Activated effector memory CD4-positive, alpha-beta T cell treated with Interleukin-2 at 50 U/mL for 16 hours (primary cell): ENCODE results near the gene UBE2G1.
A peak's percentile ranks its signal among the peaks of the same experiment; 100 is the strongest.
"Not testable (repeated sequence)": the region's sequence is repeated elsewhere in the genome, so short reads cannot be mapped to it uniquely, and the experiment has no call there.

Experiments used
- DNase-seq: peaks from one replicate; pipeline ENCODE4 v3.0.0-alpha.2; 2020

UBE2G1 gene, protein sequence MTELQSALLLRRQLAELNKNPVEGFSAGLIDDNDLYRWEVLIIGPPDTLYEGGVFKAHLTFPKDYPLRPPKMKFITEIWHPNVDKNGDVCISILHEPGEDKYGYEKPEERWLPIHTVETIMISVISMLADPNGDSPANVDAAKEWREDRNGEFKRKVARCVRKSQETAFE

DNA sequence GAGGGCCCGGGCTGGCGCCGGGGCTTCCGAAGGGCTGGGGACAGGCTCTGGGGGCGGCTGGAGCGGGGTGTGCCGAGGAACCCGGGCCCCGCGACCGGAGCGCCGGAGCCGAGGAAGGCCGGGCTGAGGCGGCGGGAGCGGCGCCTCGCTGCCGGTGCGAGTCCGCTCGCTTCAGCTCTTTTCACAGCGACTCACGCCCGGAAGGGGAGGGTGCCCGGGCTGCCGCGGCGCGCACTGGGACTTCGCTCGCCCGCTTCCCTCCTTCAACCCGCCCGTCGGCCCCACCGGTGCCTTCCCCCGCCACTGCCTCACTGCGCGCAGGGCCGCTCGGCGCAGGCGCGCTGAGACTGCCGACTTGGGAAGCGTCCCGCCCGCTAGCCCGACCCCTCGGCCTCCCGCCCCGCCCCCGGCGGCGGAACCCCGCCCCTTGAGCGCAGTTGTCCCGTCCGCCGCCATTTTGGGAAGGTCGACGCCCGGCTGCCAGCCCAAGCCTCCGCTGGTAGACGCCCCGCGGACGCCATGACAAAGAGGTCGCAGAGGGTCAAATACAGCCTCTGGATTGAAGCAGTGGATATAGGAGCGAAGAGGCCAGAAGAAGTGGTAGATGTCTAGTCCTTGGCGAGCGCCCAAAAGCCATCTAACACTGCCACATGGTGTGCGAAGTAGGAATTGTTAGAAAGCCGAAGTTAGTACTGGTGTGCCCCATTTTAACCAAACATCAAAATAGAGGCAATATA, at the start of gene UBE2G1:
Gene UBE2G1 (minus strand): TSS at position 349 of the 737 bp plus-strand sequence. CDS start 359 bp downstream, outside the sequence.
- peak; percentile 100 for DNase-seq

DNA sequence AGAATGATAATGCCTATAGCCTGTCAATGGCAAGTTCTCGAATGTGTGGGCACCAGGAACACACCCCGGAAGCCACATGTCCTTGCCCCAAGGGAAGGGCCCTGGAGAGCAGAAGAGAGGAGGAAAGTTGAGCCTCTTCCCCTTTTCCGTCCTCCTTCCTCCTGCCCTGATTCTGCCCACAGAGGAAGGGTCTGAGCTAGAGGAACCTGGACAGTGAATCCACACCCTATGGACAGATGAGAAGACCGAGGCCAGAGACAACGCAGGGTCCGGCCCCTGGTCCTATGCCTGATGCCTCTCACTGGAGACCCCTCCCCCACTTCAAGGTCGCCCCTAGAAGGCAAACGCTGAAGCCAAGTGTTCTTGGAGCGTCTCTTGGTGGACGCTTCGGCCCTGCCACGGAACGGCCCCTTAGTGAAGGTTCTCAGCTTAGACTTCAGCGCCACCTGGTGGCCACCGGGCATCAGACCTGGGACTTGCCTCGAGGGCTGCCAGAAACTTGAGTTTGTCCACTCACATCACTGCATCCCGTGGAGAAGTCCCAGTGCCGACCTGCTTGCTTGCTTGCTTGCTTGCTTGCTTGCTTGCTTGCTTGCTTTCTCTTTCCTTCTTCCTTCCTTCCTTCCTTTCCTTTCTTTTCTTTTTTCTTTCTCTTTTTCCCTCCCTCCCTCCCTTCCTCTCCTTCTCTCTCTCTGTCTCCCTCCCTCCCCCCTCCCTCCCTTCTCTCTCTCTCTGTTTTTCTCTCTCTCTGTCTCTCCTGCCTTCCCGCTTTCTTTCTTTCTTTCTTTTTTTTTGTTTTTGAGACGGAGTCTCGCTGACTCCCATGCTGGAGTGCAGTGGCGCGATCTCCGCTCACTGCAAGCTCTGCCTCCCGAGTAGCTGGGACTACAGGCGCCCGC, 46.7 kb upstream of the UBE2G1 start:
- DNase-seq = peak; percentile 79

DNA sequence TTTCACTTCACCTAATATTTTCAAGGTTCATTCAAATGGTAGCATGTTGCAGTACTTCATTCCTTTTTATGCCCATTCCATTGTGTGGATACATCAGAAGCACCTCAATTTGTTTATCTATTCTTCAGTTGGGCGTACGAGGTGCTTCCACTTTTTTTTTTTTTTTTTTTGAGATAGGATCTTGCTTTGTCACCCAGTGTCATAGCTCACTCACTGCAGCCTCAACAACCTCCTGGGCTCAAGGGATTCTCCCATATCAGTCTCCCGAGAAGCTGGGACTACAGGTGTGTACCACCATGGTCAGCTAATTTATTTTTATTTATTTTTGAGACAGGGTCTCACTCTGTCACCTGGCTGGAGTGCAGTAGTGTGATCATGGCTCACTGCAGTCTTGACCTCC, 44.7 kb upstream of the UBE2G1 start:
- DNase-seq = no peak

DNA sequence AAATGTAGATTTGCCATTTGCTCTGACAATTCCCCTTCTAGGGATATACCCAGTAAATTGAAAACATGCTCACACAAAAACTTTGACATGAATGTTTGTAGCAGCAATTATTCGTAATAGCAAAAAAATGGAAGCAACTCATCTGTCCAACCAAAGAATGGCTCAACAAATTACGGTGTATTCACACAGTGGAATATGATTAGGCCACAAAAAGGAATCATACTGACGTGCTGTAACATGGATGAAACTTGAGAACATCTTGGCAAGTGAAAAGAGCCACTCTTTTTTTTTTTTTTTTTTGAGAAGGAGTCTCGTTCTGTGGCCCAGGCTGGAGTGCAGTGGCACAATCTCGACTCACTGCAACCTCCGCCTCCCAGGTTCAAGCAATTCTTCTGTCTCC, 43.2 kb upstream of the UBE2G1 start:
- DNase-seq = no peak

DNA sequence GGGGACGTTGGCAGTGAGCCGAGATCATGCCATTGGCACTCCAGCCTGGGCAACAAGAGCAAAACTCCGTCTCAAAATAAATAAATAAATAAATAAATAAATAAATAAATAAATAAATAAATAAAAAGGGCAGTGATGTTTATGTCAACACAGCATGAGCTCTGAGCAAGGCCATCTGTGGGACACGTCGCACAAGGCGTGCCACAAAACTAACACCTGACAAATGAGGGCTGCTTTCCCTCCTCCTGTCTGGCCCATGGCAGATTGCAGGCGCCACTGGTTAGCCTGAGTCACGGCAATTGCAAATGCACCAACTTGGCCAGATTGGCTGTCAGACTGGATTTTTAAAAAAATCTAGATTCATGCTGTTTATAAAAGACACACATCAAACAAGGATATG, 41.4 kb upstream of the UBE2G1 start:
- no peak for DNase-seq

DNA sequence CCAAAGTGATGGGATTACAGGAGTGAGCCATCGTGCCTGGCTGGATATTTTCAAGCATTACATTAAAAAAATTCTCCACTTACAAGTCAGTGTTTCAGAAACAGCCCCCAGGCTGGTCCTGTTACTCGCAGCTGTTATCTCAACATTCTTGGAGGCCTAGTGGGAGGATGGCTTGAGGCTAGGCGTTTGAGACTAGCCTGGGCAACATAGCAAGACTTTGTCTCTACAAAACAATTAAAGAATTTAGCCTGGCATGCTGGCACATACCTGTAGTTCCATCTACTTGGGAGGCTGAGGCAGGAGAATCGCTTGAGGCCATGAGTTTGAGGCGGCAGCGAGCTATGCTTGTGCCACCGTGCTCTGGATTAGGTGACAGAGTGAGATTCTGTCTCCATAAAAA, 40.7 kb upstream of the UBE2G1 start:
- no peak for DNase-seq

DNA sequence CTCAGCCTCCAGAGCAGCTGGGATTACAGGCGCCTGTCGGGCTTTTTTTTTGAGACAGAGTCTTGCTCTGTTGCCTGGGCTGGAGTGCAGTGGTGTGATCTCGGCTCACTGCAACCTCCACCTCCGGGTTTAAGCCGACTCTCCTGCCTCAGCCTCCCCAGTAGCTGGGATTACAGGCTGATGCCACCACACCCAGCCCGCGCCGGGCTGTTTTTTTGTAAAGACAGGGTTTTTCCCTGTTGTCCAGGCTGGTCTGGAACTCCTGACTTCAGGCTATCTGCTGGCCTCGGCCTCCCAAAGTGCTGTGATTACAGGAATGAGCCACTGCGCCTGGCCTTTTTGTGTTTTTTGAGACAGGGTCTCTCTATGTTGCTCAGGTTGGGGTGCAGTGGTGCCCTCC, 39.9 kb upstream of the UBE2G1 start:
- no peak for DNase-seq

DNA sequence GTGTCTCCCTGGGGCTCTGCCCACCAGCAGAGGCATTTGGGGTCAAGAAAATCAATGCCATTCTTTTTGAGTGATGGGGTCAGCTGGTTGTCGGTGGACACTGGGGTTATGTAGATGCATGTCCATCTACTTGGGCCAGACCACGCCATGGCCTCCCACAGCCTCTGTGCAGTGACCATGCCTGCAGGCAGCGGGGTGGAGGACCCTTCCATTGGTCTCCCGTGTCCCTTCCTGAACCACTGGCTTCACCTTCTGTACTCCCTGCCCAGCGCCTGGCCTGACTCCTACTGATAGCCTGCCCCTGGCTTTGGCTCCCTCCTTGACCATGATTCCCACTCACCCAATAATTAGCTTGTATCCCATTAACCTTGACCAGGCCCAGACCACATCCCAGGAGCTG, 39.2 kb upstream of the UBE2G1 start:
- DNase-seq = no peak

DNA sequence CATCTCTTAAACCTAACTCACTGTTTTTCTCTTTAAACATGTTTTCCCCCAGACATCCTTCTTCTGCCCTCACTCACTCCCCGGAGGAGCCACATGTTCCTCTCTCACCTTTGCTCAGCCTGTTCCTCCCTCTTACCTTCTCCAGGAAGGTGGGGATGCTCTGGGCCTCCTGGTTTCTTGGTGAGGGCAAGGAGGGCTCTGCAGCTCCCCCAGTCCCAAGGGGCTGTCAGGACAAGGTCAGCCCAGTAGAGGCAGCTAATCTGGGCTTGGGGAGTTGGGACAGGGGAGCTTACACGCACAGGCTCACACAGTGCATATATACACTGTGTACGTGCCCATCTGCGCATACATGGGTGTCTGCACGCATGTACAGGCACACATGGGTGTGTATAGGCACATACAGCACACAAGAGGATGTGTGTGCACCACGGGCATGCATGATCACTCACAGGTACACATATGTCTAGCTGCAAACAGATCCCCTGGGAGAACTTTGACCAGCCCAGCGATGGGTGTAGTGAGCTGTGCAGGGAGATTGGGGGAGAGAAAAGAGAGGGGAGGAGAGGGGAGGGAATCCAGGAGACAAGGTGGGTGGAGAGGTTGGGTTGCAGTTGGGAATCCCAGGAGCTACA, 38.7 kb upstream of the UBE2G1 start:
- DNase-seq = no peak

DNA sequence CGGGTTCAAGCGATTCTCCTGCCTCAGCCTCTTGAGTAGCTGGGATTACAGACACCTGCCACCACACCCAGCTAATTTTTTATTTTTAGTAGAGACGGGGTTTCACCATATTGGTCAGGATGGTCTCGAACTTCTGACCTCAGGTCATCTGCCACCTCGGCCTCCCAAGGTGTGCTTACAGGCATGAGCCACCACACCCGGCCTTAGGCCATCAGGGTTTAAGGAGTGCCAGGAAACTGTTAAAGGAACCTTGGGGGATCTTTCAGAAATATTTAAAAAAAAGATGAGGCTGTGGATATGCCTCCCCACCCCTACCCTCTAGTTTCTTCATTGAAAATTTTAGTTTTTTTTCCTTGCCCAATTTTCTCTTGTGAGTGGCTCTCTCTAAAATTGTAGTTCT, 31.4 kb upstream of the UBE2G1 start:
- DNase-seq = no peak

DNA sequence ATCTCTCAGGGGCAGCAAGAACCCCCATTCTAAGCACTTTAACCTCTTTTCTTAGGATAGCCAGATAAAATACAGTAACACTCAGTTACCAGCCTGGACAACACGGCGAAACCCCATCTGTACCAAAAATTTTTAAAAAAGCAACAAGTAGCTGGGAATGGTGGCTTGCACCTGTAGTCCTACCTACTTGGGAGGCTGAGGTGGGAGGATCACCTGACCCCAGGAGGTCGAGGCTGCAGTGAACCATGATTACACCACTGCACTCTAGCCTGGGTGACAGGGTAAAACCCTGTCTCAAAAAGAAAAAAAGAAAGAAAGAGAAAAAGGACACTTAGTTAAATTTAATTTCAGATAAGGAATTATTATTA, 28.6 kb upstream of the UBE2G1 start:
- no peak for DNase-seq

DNA sequence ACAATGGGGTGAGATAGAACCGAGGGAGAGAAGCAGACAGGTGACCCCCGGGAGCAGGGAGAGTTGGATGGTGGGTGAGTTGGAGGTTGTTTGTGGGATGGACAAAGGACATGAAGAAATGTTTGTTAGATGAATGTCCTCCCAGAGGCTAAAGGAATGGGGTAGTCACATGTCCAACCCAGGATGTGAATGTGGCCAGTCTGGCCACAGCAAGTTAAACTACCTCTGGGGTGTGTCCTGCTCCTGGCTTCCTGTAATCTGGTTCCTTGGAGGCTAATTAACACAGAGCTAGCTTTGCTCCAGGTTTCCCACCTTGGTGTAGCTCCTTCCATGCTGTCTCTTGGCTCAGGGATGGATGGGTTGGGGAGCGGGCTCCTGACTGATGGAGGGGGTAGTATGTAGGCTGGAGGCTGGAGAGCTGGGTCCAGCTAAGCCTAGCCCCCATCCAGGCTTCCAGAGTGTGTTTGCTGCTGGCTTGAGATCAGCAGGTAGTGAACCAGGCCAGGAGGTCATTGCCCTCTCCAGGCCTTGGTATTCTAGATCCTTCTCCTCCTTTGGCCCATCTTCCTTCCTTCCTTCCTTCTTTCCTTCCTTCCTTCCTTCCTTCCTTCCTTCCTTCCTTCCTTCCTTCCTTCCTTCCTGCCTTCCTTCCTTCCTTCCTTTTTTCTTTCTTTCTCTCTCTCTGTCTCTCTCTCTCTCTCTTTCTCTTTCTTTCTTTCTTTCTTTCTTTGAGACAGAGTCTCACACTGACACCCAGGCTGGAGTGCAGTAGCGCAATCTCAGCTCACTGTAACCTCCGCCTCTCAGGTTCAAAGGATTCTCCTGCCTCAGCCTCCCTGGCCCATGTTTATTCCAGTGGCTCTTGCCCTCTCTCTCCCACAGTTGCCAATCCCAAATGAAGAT, 28.0 kb upstream of the UBE2G1 start:
- DNase-seq = no peak

DNA sequence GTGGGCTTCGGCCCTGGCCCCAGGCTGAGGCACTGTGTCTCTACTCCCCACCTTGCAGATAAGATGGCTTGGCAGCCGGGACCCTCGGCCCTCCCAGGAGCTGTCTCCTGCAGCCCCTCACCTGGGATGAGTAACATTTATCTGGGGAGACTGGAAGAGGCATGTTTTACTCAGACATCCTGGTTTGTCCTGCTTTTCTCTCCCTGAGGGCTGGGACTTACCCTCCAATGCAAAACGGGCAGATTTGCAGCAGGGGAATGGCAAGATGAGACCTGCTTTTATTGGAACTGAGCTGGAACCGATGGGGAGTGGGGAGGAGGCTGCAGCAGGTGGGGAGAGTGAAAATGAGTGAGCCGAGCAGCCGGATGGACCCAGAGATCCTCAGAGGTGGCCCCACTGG, 27.3 kb upstream of the UBE2G1 start:
- DNase-seq = no peak

DNA sequence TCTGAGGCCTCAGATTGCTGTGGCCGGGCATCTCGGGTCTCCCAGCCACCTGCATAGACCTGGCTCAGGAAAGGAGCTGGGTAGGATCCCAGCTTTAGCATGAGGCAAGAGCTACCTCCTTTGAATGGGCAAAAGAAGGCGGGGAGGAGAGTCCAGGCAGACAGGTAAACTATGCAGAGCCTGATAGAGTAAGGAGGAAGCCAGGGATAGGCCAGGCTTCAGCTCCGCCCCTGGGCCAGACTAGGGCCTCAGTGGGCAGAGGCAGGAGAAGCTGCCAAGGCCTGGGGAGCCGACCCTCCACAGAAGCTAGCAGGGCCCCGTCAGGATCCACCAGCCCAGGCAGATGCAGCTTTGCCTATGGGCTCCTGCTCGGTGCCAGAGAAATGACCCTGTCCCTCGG, 22.6 kb upstream of the UBE2G1 start:
- no peak for DNase-seq

DNA sequence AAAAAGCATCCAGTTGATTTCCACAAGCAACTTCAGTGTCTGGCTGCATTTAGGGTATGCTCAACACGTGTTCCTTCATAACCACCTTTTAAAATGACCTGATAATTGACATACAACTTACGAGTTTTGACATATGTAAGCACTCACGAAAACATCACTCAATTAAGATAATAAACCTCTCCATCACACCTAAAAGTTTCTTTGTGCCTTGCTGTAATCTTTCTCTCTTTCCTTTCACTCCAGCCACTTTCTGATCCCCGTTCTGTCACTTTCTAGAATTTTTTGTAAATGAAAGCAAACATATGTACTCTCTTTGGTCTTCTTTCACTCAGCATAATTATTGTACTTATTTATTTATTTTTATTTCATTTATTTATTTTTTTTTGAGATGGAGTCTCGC, 20.7 kb upstream of the UBE2G1 start:
- DNase-seq = no peak

DNA sequence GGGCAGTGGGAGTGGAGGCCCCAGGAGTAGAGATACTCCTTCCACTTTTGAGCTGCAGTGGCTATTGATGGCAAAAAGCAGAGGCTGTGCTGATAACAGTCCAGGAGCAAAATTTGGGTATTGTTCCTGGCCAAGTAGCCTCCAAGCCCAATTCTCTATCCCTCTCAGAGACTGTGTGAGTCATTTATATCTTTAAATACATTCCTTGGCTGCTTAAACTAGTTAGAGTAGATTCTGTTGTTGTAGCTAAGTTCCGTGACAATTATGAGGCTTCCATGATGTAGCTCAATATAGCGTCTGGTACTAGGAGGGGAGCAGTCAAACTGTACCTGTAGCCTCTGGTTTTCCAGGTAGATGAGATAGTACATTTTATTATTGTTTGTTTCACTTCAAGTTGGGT, 19.9 kb upstream of the UBE2G1 start:
- DNase-seq = no peak

DNA sequence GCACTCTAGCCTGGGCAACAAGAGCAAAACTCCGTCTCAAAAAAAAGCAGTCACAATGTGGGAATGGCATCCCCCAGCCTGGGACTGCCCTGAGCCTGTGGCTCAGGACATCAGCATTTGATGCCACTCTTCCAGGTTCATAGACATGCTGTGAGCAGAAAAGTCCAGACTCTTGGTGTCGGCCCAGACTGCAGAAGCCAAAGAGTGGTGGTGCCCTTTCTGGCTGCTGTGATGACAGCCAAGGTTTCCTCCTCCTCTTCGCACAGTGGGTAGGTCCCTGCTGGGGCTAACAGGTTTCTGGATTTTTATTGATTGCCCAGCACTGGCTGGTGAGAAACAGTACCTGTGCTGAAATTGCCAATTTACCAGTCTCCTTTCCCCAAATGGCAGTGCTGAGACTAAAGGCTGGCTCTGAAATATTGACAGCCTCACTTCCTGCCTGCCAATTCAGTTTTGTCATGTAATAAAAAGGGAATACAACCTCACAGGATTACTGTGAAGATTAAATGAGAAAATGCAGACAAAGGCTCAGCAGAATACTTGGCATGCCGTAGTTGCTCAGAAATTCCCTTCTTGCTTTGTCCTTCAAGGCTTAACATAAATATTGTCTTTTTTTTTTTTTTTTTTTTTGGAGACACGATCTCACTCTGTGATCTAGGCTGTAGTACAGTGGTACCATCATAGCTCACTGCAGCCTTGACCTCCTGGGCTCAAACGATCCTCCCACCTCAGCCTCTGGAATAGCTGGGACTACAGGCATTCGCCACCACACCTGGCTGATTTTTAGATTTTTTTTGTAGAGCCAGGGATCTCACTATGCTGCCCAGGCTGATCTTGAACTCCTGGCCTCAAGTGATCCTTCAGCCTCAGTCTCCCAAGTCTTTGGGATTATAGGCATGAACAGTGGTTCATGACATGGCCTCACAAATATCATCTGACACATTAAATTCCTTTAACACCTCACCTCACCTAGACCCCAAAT, 15.5 kb upstream of the UBE2G1 start:
- DNase-seq = no peak

DNA sequence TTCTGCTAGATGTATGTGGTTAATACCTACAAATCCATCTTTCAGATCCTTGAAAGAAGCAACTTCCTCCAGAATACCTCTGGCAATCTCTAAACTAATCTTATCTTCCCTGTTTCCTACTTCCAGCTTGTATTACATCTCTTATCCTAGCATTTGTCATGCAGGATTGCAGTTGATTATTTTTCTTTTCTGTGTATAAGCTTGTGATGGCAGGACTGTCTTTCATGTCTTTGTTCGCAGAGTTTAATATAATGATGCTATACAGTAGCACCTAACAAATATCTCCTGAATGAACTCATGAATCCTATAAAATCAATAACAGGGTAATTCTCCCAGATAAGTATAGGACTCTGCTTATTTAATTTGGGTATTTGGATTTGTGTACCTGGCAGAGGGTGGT, 12.2 kb upstream of the UBE2G1 start:
- DNase-seq = no peak

DNA sequence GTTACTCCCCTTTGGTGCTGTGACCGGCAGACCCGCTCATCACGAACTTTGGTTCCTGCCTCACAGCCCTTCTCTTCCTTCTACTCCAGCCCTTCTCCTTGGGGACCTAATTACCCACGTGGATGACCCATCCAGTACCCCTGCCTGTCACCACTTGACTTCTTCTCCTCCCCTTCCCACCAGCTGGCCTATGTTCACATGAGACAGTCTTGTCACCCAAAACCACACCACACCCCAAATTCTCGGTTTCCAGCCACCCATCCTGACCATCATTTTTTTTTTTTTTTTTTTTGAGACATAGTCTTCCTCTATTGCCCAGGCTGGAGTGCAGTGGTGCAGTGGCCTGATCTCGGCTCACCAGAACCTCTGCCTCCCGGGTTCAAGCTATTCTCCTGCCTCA, 10.8 kb upstream of the UBE2G1 start:
- not testable (repeated sequence) for DNase-seq

DNA sequence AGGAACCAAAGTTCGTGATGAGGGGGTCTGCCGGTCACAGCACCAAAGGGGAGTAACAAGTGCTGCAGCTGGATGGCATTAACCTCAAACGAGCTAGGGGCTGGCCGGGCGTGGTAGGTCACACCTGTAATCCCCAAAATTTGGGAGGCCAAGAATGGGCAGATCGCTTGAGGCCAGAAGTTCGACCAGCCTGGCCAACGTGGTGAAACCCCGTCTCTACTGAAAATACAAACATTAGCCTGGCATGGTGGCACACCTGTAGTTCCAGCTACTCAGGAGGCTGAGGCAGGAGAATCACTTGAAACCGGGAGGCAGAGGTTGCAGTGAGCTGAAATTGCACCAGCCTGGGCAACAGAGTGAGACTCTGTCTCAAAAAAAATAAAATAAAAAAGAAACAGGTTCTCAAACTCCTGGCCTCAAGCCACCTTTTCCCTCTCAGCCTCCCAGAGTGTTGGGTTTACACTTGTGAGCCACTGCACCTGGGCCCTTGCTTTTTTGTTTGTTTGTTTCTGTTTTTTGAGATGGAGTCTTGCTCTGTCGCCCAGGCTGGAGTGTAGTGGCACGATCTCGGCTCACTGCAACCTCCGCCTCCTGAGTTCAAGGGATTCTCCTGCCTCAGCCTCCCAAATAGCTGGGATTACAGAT, 9.4 kb upstream of the UBE2G1 start:
- DNase-seq = not testable (repeated sequence)
